T-helper 2 cell treated with Interferon-gamma antibody and Interleukin-4, amounts not matched to agents 5 μg/mL and 100 μg/mL, for 36 hours (primary cell): ENCODE results near the gene LHX5.
"Not testable (repeated sequence)": the region's sequence is repeated elsewhere in the genome, so short reads cannot be mapped to it uniquely, and the experiment has no call there.

ENCODE experiments used
- DNase-seq: peaks from one replicate; pipeline ENCODE4 v3.0.0; 2021; ENCODE audit warnings: low spot score
- H3K27ac Mint-ChIP-seq: one replicate; pipeline ENCODE4 v1.8.0; 2021; ENCODE audit warnings: mild to moderate bottlenecking, mixed read lengths
- H3K27me3 Mint-ChIP-seq: one replicate; pipeline ENCODE4 v1.8.0; 2021; ENCODE audit warnings: low read depth, mixed read lengths
- H3K36me3 Mint-ChIP-seq: one replicate; pipeline ENCODE4 v1.8.0; 2021; ENCODE audit warnings: low read depth, mixed read lengths
- H3K4me1 Mint-ChIP-seq: one replicate; pipeline ENCODE4 v1.8.0; 2021; ENCODE audit warnings: low read depth, mixed read lengths
- H3K4me3 Mint-ChIP-seq: one replicate; pipeline ENCODE4 v1.8.0; 2022; ENCODE audit warnings: mild to moderate bottlenecking, moderate library complexity, mixed read lengths
- H3K9me3 Mint-ChIP-seq: one replicate; pipeline ENCODE4 v1.8.0; 2021; ENCODE audit warnings: mixed read lengths

The LHX5 gene

DNA sequence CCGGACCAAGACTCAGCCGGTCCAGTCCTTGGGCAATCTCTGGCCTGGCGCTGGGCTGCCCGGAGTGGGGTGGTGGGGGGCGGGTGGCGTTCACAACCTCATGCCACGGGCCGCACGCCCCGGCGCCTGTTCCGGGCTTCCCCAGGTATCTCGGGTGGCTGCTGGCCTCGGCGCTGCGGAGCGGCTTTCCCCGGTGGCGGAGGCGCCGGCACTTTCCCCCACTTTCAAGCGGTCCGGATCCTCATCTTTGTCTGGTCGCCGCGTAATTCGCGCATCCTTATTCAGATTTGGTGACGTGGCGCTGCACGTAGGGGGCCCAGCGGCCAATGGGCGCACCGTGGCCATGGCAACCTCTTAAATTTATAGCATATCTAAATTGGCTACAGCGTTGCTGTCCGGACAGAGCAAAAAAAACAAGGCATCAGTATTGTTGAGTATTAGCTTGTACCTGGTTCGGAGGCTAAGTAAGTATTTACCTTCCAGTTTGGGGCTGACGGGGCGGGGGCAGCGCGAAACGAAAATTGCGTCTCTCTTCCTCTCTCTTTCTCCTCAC, at the start of gene LHX5:
Gene LHX5 (minus strand): TSS at position 253 of the 553 bp plus-strand sequence. CDS start 373 bp downstream, outside the sequence.
- Mint-ChIP-seq H3K9me3 (no peaks in the 10 kb centered on the region), H3K27ac (no peak within 1 kb of the TSS), H3K4me3 (no peak within 1 kb of the TSS), H3K4me1 (peaks cover 4% of the 10 kb centered on the region), H3K36me3 (no peaks in the 10 kb centered on the region), H3K27me3 (peaks cover 78% of the 10 kb centered on the region)
- DNase-seq = no peak

DNA sequence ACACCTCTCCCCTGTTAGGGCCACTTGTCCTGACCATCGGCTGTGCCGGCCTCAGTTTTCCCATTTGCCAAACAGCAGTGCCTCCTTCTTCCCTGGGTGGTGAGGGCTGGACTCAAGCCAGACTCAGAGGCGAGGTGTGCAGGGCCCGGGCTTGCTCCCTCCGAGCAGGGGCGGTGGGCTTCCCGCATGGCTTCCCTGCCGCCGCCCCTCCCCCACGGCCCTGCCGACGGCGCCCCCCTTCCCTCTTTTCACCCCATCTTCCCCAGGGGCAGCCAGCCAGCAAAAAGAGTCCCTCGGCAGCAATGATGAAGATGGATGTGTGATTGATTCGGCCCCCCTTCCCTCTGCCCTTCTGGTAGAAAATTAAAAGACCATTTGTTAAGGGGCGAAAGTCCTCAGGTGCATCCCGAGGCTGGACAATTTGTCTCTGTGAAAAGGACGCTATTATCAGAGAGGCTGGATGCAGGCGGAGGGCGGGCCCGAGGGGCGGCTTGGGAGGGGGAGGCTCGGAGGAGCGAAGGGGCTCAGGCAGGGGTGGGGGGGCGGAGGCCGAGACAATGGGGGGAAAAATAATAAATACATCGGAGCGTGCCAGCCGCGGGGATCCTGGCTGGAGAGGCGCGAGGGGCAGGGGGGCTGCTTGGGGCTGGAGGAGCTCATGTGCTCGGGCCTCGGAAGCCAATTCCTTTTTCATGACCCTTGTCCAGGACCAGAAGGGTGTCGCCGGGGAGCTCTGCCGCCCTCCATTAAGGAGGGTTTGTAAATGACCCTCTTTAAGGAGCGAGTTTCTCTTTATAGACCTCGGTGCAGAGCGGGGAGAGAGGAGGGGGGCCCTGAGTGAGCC, 48.0 kb upstream of the LHX5 start:
- H3K27me3 Mint-ChIP-seq = peaks cover 63% of the 10 kb centered on the region
- H3K36me3 Mint-ChIP-seq = no peaks in the 10 kb centered on the region
- no peak overlapping the region for H3K27ac Mint-ChIP-seq
- no peak for DNase-seq
- H3K4me1 Mint-ChIP-seq = no peaks in the 10 kb centered on the region
- H3K9me3 Mint-ChIP-seq = no peaks in the 10 kb centered on the region
- no peak overlapping the region for H3K4me3 Mint-ChIP-seq

DNA sequence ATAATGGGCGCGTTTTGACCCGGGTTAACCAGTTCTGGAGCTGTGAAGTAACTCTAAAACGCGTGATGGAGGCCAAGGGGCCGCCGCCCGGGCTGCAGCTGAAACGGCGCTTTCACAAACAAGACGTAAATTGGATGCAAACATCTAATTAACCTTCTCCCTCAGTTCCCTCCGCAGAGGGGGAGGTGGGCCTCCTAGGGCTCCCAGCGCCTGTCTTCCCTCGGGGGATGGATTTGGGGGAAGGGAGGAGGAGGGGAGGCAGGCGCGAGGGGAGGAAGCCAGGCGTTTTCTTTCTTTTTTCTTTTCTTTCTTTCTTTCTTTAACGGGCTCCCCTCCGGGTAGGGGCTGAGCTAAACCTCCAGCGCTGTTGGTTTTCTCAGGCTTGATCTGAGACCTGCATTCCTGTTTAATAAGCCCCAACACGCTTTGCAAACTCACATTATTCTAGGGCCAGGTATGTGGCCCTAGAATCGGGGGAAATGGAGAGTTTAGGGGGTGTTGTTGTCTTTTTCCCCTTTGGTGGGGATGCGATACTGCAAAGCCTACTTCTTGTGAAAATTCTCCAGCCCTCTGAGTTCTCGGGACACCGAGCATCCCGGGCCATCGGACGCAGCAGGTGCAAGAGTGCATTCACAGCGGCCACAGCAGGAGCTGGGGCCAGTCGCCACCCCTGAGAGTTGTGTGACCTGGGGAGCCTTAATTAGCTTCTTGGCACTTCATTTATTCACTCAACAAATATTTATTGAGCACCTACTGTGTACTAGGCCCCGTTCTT, 43.6 kb upstream of the LHX5 start:
- Mint-ChIP-seq H3K27ac (no peak overlapping the region), H3K4me1 (no peaks in the 10 kb centered on the region), H3K27me3 (peaks cover 53% of the 10 kb centered on the region), H3K4me3 (no peak overlapping the region), H3K9me3 (no peaks in the 10 kb centered on the region), H3K36me3 (no peaks in the 10 kb centered on the region)
- DNase-seq = no peak

DNA sequence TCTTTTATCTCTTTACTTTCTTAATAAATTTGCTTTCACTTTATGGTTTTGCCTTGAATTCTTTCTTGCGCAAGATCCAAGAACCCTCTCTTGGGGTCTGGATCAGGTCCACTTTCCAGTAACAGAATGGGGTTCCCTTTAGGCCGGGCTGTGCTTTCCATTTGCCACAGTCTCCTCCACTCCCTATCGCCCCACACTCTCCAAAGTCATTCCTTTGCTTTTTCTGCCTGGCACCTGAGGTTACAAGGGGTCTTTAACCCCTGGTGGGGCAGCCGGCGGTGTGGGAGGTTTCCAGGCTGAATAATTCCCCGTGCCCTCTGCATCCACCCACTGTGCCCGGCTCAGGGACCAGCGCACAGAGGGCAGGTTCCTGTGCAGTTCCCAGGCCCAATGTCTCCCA, 42.9 kb upstream of the LHX5 start:
- Mint-ChIP-seq H3K4me3 (no peak overlapping the region), H3K27me3 (peaks cover 48% of the 10 kb centered on the region), H3K4me1 (no peaks in the 10 kb centered on the region), H3K27ac (no peak overlapping the region), H3K36me3 (no peaks in the 10 kb centered on the region), H3K9me3 (no peaks in the 10 kb centered on the region)
- DNase-seq = no peak

DNA sequence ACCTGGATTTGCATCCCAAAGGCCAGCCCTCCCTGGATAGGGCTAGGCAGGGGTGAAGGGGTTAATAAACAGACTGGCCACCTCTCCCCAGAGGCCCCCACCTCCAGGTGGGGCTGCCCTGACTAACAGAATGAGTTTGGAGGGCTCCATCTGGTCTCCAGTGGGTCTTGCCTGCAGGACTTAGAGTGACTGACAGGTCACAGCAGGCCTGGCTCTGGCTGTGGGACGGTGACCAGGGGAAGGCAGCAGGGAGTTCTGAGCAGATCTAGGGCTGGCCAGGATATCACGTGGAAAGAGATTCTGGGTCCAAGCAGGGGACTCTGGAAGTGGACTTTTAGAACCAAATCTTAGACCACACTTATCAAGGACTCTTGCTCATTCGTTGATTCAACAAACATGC, 40.9 kb upstream of the LHX5 start:
- DNase-seq = no peak
- peaks cover 33% of the 10 kb centered on the region for H3K27me3 Mint-ChIP-seq
- no peaks in the 10 kb centered on the region for H3K9me3 Mint-ChIP-seq
- no peak overlapping the region for H3K4me3 Mint-ChIP-seq
- H3K36me3 Mint-ChIP-seq = no peaks in the 10 kb centered on the region
- no peak overlapping the region for H3K27ac Mint-ChIP-seq
- H3K4me1 Mint-ChIP-seq = no peaks in the 10 kb centered on the region

DNA sequence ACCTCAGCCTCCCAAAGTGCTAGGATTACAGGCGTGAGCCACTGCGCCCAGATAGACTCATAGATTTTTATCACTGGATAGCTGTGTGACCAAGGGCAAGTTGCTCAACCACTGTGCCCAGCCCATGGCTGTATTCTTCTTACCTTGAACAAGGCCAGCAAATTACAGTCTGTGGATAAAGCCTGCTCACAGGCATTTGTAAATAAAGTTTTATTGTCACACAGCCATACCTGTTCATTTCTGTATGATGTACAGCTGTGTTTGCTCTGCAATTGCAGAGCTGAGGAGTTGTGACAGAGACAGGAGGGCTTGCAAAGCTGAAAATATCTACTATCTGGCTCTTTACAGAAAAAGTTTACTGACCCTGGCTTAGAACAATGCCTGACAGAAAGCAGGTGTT, 35.2 kb upstream of the LHX5 start:
- H3K4me1 Mint-ChIP-seq = no peaks in the 10 kb centered on the region
- H3K27me3 Mint-ChIP-seq = peaks cover 4% of the 10 kb centered on the region
- H3K9me3 Mint-ChIP-seq = no peaks in the 10 kb centered on the region
- DNase-seq = no peak
- H3K27ac Mint-ChIP-seq = no peak overlapping the region
- no peak overlapping the region for H3K4me3 Mint-ChIP-seq
- H3K36me3 Mint-ChIP-seq = no peaks in the 10 kb centered on the region

DNA sequence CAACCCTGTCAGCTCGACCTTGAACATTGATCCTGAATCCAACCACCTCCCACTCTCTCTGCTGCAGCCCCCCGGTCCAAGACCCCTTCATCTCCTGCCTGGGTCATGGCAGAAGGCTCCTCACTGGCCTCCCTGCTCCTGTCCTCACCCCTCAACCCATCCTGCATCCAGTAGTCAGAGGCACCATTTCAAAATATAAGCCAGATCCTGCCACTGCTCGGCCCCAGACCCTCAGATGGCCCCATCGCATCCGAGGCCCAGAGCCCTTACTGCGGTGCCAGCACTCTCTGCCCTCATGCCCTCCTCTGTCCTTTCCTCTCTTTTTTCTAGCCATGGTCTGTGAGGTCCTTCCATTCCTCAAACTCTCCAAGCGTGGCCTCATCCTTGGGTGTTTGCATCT, 34.3 kb upstream of the LHX5 start:
- no peak for DNase-seq
- Mint-ChIP-seq H3K27me3 (peaks cover 4% of the 10 kb centered on the region), H3K27ac (no peak overlapping the region), H3K9me3 (no peaks in the 10 kb centered on the region), H3K4me3 (no peak overlapping the region), H3K4me1 (no peaks in the 10 kb centered on the region), H3K36me3 (no peaks in the 10 kb centered on the region)

DNA sequence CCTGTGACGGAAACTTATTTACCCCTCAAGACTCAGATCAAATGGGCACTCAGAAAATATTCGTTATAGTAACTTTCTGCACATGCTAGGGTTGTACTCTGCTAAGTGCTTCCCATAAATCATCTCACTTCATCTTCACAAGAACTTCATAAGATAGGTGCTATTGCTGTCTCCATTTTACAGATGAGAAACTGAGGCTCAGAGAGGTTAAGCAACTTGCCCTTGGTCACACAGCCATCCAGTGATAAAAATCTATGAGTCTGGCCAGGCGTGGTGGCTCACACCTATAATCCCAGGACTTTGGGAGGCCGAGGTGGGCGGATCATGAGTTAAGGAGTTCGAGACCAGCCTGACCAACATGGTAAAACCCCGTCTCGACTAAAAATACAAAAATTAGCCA, 33.2 kb upstream of the LHX5 start:
- no peaks in the 10 kb centered on the region for H3K4me1 Mint-ChIP-seq
- peaks cover 8% of the 10 kb centered on the region for H3K27me3 Mint-ChIP-seq
- no peaks in the 10 kb centered on the region for H3K9me3 Mint-ChIP-seq
- no peak overlapping the region for H3K27ac Mint-ChIP-seq
- no peak overlapping the region for H3K4me3 Mint-ChIP-seq
- no peak for DNase-seq
- no peaks in the 10 kb centered on the region for H3K36me3 Mint-ChIP-seq

DNA sequence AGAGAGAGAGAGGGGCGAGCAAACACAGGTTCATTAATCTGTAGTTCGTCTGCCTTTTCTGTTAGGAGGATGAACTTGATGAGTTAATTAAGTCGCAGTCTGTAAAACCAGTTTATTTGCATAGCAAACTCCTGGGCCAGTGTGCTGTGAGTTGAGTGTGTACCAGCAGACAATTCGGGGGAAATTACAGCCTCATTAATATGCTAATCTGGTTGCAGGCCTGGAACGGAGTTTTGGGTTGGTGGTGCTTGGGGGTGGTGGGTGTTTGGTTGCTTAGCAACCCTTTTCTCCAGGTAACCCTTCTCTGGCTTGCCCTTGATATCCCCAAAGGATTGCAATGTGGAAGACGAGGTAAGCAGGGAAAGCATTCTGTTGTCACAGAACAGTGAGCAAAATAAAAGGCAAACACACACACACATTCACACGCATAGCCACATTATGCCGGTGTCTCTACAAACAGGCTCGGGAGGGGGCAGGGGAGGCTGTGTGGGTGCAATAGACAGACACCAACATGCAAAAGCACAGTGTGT, 29.2 kb upstream of the LHX5 start:
- no peak for DNase-seq
- Mint-ChIP-seq H3K9me3 (no peaks in the 10 kb centered on the region), H3K27ac (no peak overlapping the region), H3K4me3 (no peak overlapping the region), H3K4me1 (no peaks in the 10 kb centered on the region), H3K36me3 (no peaks in the 10 kb centered on the region), H3K27me3 (peaks cover 6% of the 10 kb centered on the region)

DNA sequence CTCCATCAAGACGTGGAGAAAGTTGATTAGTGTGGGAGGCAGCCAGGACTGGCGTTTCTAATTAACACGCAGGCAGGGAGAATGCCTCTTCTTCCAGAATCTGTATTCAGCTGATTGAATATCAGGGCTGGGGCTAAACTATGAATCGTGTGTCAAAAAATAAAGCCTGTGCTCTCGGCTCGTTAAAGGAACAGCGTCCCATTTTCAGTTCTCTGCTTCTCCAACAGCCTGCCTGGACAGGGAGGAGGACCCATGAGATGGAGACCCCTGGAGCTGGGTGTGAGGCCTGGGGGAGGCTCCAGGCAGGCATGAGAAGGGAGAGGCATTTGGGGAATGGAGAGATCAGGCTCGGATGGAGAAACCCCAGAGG, 28.6 kb upstream of the LHX5 start:
- Mint-ChIP-seq H3K27ac (no peak overlapping the region), H3K27me3 (peaks cover 6% of the 10 kb centered on the region)

DNA sequence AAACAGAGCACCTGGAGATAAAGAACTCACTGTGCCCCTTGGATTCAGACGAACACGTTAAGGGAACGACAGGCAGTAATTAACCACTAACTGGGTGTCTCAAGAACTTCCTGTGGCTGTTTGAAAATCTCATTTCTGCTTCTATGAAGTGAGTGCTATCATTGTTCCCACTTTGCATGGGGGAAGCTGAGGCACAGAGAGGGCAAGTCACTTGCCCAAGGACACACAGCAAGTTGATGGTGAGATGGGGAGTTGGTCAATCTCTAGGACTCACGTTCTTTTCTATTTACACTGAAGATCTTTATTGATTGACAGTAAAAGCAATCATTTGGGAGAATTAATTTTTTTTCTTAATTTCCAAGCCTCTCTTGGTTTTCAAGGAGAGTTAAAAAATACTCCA, 26.8 kb upstream of the LHX5 start:
- Mint-ChIP-seq H3K27ac (no peak overlapping the region), H3K4me1 (no peaks in the 10 kb centered on the region), H3K9me3 (no peaks in the 10 kb centered on the region), H3K36me3 (no peaks in the 10 kb centered on the region), H3K4me3 (no peak overlapping the region), H3K27me3 (peaks cover 6% of the 10 kb centered on the region)
- DNase-seq = no peak

More for the DNA sequence above, 28.6 kb upstream of the LHX5 start:
- Mint-ChIP-seq H3K4me1 (no peaks in the 10 kb centered on the region), H3K36me3 (no peaks in the 10 kb centered on the region), H3K4me3 (no peak overlapping the region), H3K9me3 (no peaks in the 10 kb centered on the region)
- DNase-seq = no peak

DNA sequence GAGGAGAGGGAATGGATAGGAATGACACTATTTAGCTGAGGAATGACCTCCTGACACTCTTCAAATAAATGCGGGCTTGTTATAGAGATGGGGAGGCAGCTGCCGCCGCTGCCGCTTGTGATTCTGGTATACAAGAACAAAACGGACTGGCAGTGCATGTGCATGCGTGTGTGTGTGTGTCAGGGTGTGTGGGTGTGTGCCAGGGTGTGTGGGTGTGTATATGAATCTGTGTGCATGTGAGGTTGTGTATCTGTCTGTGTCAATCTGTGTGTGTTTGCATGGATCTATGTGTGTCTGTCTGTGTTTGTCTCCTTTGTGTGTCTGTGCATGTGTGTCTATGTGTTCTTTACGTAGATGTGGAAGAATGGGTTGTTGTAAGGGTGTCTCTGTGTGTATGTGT, 26.0 kb upstream of the LHX5 start:
- Mint-ChIP-seq H3K36me3 (no peaks in the 10 kb centered on the region), H3K9me3 (no peaks in the 10 kb centered on the region), H3K4me3 (no peak overlapping the region), H3K27me3 (peaks cover 3% of the 10 kb centered on the region), H3K4me1 (no peaks in the 10 kb centered on the region), H3K27ac (no peak overlapping the region)
- DNase-seq = no peak

DNA sequence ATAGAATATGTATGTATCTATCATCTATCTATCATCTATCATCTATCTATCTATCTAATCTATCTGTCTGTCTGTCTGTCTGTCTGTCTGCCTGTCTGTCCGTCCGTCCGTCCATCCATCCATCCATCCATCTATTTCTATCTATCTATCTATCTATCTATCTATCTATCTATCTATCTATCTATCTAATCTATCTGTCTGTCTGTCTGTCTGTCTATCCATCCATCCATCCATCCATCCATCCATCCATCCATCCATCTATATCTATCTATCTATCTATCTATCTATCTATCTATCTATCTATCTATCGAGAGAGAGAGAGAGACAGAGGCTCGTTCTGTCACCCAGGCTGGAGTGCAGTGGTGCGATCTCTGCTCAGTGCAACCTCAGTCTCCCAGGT, 24.3 kb upstream of the LHX5 start:
- H3K4me1 Mint-ChIP-seq, H3K36me3 Mint-ChIP-seq, H3K27me3 Mint-ChIP-seq, H3K4me3 Mint-ChIP-seq, DNase-seq, H3K27ac Mint-ChIP-seq, H3K9me3 Mint-ChIP-seq: not testable (repeated sequence)

DNA sequence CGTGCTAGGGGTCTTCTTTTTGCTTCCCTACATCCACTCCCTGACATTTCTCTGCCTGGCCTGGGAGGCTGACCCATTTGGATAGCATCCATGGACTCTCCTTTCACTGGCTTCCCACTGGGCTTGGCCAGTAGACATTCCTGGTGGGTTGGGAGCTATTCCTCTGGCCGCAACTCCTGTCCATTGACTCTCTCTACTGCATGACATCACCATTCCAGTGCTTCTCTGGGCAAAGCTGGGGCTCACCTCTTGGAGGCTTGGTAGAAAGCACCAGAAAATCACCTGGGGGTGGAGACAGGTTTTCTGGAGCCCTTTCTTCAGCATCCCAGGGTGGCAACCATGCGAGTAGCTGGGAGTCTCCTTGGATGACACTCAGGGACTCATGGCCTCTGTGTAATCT, 16.7 kb upstream of the LHX5 start:
- Mint-ChIP-seq H3K27me3 (no peaks in the 10 kb centered on the region), H3K4me1 (no peaks in the 10 kb centered on the region)

More for the DNA sequence above, 16.7 kb upstream of the LHX5 start:
- Mint-ChIP-seq H3K36me3 (no peaks in the 10 kb centered on the region), H3K27ac (no peak overlapping the region), H3K4me3 (no peak overlapping the region), H3K9me3 (no peaks in the 10 kb centered on the region)
- no peak for DNase-seq
